ENCODE data around the gene APOBEC4. TPM values are rescaled to one million over a fixed set of nuclear protein-coding genes. Genes with fewer than 3 reads are reported as not detected.
A peak's percentile ranks its signal among the peaks of the same experiment; 100 is the strongest.

The APOBEC4 gene
- total RNA-seq, 1 donor from 2014 or later = not detected

GRCh38 chr1:183696981-183697380 lies 43.9 kb upstream of the APOBEC4 start:
- ATAC-seq = no peak
- intact Hi-C loops (cut with DNase I) = no loop called here
- H3K9me3 ChIP-seq = no peaks in the 10 kb centered on the region

GRCh38 chr1:183694755-183695154 lies 41.6 kb upstream of the APOBEC4 start:
- DNase-seq (no peak), ATAC-seq (no peak)
- H3K36me3 ChIP-seq = no peaks in the 10 kb centered on the region
- intact Hi-C loops (cut with DNase I) = no loop called here
- H3K27ac ChIP-seq = no peak overlapping the region
- no peak for TF ChIP-seq CTCF (IDR thresholded peaks at IDR 0.05)
- H3K4me3 ChIP-seq = no peak overlapping the region
- H3K9me3 ChIP-seq = no peaks in the 10 kb centered on the region
- H3K4me1 ChIP-seq = peaks cover 9% of the 10 kb centered on the region
- no peaks in the 10 kb centered on the region for H3K27me3 ChIP-seq

More at GRCh38 chr1:183696981-183697380, 43.9 kb upstream of the APOBEC4 start:
- no peaks in the 10 kb centered on the region for H3K27me3 ChIP-seq
- no peak for TF ChIP-seq CTCF (IDR thresholded peaks at IDR 0.05)
- no peak for DNase-seq
- no peak overlapping the region for H3K4me3 ChIP-seq
- no peaks in the 10 kb centered on the region for H3K36me3 ChIP-seq
- H3K27ac ChIP-seq = no peak overlapping the region
- peaks cover 9% of the 10 kb centered on the region for H3K4me1 ChIP-seq

GRCh38 chr1:183694066-183694465 lies 41.0 kb upstream of the APOBEC4 start:
- no peak overlapping the region for H3K4me3 ChIP-seq
- TF ChIP-seq CTCF (IDR thresholded peaks at IDR 0.05) = no peak
- H3K27me3 ChIP-seq = no peaks in the 10 kb centered on the region
- H3K27ac ChIP-seq = no peak overlapping the region
- intact Hi-C loops (cut with DNase I) = no loop called here
- DNase-seq = no peak
- ATAC-seq = peak; percentile 39
- H3K9me3 ChIP-seq = no peaks in the 10 kb centered on the region
- H3K36me3 ChIP-seq = no peaks in the 10 kb centered on the region
- peaks cover 9% of the 10 kb centered on the region for H3K4me1 ChIP-seq

- Histone ChIP-seq H3K4me3 (no peak overlapping the region), H3K36me3 (no peaks in the 10 kb centered on the region), H3K4me1 (peaks cover 9% of the 10 kb centered on the region), H3K9me3 (no peaks in the 10 kb centered on the region), H3K27ac (no peak overlapping the region), H3K27me3 (no peaks in the 10 kb centered on the region)
- TF ChIP-seq CTCF (IDR thresholded peaks at IDR 0.05) = no peak
- DNase-seq = no peak
- intact Hi-C loops (cut with DNase I) = no loop called here
- no peak for ATAC-seq
Measured at GRCh38 chr1:183693521-183693920, 40.4 kb upstream of the APOBEC4 start.

GRCh38 chr1:183689762-183690204 lies 36.7 kb upstream of the APOBEC4 start:
- H3K9me3 ChIP-seq = no peaks in the 10 kb centered on the region
- TF ChIP-seq CTCF (IDR thresholded peaks at IDR 0.05) = no peak
- H3K4me1 ChIP-seq = peaks cover 9% of the 10 kb centered on the region
- ATAC-seq (no peak), DNase-seq (no peak)
- no peaks in the 10 kb centered on the region for H3K27me3 ChIP-seq
- intact Hi-C loops (cut with DNase I) = no loop called here
- H3K36me3 ChIP-seq = no peaks in the 10 kb centered on the region
- H3K27ac ChIP-seq = no peak overlapping the region
- H3K4me3 ChIP-seq = no peak overlapping the region
